ENCODE results near the gene COL6A2.

DNA sequence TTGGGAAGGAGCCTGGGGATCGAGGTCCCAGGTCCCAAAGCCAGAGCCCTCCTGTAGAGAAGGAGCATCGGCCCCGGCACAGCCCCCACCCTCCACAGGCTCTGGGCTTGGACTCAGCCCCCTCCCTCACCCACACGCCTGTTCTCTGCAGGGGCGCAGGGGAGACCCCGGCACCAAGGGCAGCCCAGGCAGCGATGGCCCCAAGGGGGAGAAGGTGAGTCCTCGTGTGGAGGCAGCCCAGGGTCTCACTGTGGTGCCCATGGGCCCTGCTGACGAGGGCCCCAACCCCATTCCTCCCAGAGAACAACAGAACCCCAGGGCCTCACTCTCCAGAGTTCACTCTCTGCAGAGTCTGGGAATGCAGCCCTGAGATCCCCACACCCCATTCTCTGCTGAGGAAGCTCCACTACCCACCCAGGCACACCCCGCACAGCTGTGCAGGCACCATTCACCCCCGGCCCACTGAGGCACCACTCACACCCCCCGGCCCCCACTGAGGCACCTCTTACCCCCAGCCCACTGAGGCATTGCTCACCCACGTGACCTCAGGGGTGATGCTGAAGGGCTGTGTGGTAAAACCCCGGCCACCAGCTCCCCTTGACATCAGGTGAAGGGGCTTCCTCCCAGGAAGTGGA is 21.8 kb downstream of the COL6A2 start:
- no peak for TF ChIP-seq POLR2AphosphoS5 (IDR thresholded peaks at IDR 0.05)
- no peak for TF ChIP-seq POLR2A (IDR thresholded peaks at IDR 0.05)
- TF ChIP-seq, protein P1, sequence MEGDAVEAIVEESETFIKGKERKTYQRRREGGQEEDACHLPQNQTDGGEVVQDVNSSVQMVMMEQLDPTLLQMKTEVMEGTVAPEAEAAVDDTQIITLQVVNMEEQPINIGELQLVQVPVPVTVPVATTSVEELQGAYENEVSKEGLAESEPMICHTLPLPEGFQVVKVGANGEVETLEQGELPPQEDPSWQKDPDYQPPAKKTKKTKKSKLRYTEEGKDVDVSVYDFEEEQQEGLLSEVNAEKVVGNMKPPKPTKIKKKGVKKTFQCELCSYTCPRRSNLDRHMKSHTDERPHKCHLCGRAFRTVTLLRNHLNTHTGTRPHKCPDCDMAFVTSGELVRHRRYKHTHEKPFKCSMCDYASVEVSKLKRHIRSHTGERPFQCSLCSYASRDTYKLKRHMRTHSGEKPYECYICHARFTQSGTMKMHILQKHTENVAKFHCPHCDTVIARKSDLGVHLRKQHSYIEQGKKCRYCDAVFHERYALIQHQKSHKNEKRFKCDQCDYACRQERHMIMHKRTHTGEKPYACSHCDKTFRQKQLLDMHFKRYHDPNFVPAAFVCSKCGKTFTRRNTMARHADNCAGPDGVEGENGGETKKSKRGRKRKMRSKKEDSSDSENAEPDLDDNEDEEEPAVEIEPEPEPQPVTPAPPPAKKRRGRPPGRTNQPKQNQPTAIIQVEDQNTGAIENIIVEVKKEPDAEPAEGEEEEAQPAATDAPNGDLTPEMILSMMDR (IDR thresholded peaks at IDR 0.05): no peak

All from suprapubic skin (tissue), 4 donors.